GM21360 (cell line): ENCODE measurements around the gene SFXN2.
"Not testable (repeated sequence)": the region's sequence is repeated elsewhere in the genome, so short reads cannot be mapped to it uniquely, and the experiment has no call there.

Experiments
- ATAC-seq: cut with Tn5 transposase; IDR thresholded peaks from one replicate; pipeline ENCODE4 v1.9.1; 2021; ENCODE audit warnings: mild to moderate bottlenecking, moderate library complexity; ENCODE audit not compliant: unreplicated experiment

Gene SFXN2

GRCh38 chr10:102718220-102718619, 3.8 kb downstream of the SFXN2 start:
- no peak for ATAC-seq

GRCh38 chr10:102720337-102720736, 5.9 kb downstream of the SFXN2 start:
- ATAC-seq = no peak

DNA sequence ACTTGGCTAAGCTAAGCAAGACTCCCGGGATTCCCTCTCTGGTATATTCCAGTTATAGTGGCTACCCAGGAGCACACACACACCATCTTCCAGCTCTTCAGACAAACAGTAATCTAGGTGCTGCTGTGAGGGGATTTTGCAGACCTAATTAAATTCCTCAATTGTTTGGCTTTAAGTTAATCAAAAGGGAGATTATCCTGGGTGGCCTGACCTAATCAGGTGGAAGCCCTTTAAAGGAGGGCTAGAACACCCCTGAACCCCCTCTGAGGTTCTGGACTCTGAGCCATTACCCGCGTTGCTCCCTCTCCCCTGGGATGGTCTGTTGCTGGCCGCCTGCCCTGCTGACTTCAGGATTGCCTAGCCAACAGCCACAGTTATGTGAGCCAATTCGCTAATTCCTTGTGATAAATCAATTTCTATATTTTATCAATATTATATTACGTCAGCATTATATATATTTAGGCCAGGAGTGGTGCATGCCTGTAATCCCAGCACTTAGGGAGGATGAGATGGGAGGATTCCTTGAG, 6.4 kb downstream of the SFXN2 start:
- no peak for ATAC-seq

DNA sequence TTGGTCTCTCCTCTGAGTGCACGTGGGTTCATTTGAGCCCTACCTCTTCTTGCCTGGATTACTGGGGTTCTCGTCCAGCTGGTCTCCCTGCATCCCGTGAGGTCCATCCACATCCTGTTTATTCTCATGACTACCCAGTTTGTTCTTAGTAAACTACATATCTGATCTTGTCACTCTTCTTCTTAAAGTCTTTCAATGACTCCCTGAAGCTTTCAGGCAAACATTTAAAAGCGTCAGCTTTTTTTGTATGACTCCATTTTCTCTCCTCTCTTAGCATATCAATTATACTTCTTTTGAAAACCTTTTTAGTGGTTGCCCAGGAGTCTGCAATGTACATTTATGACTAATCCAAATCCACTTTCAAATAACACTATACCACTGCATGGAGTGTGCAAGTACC, 7.5 kb downstream of the SFXN2 start:
- ATAC-seq = no peak

GRCh38 chr10:102723989-102724388, 9.6 kb downstream of the SFXN2 start:
- ATAC-seq = no peak

- ATAC-seq = no peak
These were observed 11.8 kb downstream of the SFXN2 start for GRCh38 chr10:102726274-102726673.

GRCh38 chr10:102727037-102727818, 12.8 kb downstream of the SFXN2 start:
- ATAC-seq = no peak

DNA sequence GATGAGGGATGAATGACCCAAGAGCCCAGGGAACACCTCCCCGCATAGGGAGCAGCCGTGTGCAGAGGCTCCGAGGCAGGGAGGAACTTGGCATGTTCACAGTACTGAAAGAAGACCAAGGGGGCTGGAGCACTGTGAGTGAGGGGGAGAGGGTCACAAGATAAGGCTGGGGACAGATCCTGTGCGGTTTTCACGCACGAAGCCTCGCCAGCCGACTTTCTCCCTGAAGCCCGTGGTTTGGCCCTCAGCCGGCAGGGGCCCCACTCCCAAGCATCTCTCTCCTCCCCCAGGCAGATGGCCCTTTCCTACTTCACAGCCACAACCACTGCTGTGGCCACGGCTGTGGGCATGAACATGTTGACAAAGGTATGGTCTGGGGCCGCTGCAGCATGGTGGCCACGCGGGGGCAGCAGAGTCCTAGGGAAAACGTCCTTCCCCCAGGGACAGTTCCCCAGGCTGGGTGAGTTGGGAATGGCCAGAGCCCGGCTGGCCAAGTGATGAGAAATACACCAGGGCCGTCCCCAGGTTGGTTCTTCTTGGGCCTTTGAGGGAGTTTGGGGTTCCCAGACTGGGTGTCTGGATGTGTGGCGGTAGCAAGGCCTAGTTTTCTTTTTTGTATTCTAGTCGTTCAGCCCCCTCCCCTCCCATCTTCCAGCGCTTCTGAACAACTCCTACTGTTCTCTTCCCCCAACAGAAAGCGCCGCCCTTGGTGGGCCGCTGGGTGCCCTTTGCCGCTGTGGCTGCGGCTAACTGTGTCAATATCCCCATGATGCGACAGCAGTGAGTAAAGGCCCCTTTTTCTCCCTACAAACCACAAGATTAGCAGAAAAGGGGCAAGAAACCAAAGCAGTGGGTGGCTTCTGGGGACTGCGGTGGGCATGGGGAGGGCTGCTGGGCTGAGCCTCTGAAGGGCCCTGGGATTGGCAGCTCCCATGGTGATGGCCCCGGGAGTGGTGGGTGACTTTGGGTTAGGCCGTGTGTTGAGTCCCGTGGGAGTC, 14.9 kb downstream of the SFXN2 start:
- no peak for ATAC-seq

DNA sequence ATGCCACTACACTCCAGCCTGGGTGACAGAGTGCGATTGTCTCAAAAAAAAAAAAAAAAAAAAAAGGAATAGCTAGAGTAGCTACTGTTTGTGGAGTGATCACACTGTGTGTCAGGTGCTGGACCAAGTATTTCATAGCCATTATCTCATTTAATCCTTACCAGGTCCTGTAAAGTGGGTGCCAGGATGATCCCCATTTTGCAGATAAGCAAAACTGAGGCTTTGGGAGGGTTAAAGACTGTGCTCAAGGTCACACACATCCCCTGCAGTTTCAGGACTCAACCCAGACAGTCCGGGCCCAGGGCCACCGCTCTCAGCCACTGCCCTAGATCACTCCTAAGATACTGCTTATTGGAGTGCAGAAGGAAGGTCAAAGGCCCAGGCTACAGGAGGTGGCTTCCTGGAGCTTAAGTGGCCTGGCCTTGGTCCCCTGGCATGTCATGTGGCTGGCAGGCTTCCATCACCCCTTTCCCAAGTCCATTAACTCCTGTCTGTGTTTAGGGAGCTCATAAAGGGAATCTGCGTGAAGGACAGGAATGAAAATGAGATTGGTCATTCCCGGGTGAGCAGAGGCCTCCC, 16.9 kb downstream of the SFXN2 start:
- ATAC-seq = no peak

DNA sequence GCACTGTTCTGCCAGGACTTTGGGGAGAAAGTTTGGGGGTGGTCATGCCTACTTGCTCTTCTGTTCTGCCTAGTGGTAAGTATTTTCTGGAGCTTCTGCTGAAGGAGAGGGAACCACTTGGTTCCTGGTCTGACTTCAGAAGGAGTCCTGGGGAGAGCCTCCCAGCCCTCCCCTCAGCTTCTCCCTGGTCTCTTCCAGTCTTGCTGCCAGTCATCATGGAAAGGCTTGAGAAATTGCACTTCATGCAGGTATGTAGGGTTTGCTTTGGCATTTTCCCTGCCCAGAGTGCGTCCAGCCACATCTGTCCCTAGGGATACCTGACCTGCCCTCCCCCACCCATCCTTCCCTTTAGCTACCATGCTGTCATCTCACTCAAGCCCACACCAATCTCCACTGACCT, 18.2 kb downstream of the SFXN2 start:
- no peak for ATAC-seq

DNA sequence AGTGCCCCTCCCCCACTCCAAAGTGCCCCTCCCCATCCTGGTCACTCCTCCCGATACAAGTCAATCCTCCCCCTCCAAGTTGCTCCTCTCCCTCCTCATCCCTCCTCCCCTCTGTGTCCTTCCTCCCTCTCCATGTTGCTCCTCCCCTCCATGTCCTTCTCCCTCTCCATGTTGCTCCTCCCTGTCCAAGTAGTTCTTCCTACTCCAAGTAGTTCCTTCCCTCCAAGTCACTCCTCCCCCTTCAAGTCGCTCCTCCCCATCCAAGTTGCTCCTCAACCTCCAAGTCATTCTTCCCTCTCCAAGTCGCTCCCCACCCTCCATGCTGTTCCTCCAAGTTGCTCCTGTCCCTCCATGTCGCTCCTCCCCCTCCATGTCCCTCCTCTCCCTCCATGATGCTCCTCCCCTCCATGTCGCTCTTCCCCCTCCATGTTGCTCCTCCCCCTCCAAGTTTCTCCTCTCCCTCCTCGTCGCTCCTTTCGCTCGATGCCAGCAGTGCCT, 20.7 kb downstream of the SFXN2 start:
- no peak for ATAC-seq

DNA sequence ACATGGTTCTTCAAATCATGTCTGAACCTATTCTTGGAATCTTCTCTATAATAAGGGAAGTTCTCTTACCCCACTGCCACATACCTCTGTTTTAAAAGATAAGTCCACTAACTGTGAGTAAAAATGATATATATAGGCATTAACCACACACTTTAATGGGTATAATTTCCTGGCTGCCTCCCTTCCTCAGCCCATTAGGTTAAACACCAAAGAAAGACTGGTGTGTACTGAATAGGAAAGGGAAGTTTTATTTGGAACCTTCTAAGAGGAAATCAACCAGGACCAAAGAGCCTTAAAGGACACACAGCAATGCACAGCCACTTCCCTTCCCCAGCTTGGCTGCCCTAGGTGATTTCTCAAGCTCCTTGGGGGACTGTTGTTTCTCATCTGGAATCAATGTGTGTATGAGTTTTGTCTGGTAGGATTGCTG, 24.3 kb downstream of the SFXN2 start:
- ATAC-seq = no peak

DNA sequence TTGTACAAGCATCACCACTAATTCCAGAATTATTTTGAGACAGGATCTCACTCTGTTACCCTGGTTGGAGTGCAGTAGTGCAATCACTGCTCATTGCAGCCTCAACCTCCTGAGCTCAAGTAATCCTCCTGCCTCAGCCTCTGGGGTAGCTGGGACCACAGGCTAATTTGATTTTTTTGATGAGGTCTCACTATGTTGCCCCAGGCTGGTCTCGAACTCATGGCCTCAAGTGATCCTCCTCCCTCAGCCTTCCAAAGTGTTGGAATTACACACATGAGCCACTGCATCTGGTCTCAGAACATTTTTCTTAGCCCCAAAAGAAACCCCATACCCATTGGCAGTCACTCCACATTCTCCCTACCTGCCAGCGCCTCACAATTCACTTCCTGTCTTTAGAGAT, 25.8 kb downstream of the SFXN2 start:
- ATAC-seq = no peak

DNA sequence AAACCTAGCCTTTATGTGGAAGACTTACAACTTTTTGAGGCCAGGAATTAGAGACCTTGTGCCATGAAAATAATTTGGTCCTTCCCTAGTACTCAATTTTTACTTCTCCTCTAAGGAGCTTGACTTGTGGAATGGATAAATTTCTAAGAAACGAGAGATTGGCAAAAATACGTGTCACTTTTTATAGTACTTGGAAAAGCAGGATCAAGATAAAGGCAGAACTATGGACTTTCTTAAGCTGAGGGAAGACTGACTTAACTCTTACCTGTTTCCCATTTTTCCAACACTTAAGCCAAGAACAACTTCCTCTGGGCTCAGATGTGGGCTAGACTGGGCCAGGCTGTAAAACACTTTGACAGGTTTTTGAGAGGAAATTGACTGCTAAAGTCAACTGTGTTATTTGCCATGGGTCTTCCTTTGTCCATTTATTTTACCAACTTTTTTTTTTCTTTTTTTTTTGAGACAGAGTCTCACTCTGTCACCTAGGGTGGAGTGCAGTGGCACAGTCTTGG, 27.3 kb downstream of the SFXN2 start:
- no peak for ATAC-seq

GRCh38 chr10:102742313-102742712, 27.9 kb downstream of the SFXN2 start:
- ATAC-seq = not testable (repeated sequence)

GRCh38 chr10:102743078-102743587, 28.7 kb downstream of the SFXN2 start:
- ATAC-seq = no peak

GRCh38 chr10:102743588-102744373, 29.3 kb downstream of the SFXN2 start, which contains the start of gene WBP1L:
WBP1L (plus strand) TSS chr10:102743948; CDS start chr10:102744054, 106 bp downstream.
- peak; percentile 93 for ATAC-seq

DNA sequence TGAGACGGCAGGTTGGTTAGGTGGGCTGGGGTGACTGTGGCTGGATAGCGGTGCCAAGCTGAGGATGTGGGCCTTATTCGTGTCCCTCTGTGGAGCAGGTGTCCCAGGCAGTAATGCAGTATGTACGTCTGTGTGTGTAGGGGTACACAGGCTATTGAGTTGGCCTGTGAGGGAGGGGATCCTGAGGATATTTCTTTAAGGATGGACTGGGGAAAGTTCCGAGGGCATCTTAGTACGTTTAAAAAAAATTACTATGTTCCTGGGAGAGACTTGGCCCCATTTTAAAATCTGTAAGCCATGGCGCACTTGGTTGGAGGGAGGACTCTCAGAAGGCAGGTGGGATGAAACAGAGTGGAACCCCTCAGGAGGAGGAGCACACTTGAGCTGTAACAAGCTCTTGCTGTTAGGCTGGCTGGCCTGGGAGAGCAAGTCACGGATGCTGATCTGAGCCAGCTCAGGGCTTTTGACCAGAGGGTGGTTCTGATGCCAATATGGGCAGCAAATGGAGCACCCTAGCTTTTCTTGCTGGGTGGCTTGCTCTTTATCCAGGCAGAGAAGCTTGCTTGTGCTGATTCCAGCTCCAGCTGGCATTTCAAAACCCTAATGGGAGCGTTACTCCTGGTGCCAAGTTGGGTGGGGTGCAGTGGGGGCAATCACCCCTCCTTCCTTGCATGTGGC, 30.1 kb downstream of the SFXN2 start:
- peak; percentile 10 for ATAC-seq

GRCh38 chr10:102745157-102745556, 30.7 kb downstream of the SFXN2 start:
- ATAC-seq = no peak
